Astrocyte of the cerebellum (primary cell): ENCODE data around the gene PIK3C2A.

Experiments used
- DNase-seq: peaks from one replicate; pipeline ENCODE4 v3.0.0-alpha.2; 2011; ENCODE audit warnings: low read depth
- H3K4me3 ChIP-seq: 2 replicates; pipeline ENCODE4 v1.5.1; 2011; ENCODE audit warnings: mild to moderate bottlenecking, low read depth, low read length, moderate library complexity
- in situ Hi-C: cut with HindIII; loops from 2 replicates; pipeline ENCODE4 v1.10.0; 2017; ENCODE audit warnings: low sequenced_read_pairs
- TF ChIP-seq, protein P1 (sequence below): IDR thresholded peaks from 2 replicates; pipeline ENCODE4 v1.5.1; 2012; ENCODE audit warnings: low read length, low read depth, moderate library complexity, mild to moderate bottlenecking; ENCODE audit errors: missing control alignments

PIK3C2A gene, protein sequence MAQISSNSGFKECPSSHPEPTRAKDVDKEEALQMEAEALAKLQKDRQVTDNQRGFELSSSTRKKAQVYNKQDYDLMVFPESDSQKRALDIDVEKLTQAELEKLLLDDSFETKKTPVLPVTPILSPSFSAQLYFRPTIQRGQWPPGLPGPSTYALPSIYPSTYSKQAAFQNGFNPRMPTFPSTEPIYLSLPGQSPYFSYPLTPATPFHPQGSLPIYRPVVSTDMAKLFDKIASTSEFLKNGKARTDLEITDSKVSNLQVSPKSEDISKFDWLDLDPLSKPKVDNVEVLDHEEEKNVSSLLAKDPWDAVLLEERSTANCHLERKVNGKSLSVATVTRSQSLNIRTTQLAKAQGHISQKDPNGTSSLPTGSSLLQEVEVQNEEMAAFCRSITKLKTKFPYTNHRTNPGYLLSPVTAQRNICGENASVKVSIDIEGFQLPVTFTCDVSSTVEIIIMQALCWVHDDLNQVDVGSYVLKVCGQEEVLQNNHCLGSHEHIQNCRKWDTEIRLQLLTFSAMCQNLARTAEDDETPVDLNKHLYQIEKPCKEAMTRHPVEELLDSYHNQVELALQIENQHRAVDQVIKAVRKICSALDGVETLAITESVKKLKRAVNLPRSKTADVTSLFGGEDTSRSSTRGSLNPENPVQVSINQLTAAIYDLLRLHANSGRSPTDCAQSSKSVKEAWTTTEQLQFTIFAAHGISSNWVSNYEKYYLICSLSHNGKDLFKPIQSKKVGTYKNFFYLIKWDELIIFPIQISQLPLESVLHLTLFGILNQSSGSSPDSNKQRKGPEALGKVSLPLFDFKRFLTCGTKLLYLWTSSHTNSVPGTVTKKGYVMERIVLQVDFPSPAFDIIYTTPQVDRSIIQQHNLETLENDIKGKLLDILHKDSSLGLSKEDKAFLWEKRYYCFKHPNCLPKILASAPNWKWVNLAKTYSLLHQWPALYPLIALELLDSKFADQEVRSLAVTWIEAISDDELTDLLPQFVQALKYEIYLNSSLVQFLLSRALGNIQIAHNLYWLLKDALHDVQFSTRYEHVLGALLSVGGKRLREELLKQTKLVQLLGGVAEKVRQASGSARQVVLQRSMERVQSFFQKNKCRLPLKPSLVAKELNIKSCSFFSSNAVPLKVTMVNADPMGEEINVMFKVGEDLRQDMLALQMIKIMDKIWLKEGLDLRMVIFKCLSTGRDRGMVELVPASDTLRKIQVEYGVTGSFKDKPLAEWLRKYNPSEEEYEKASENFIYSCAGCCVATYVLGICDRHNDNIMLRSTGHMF (N-terminal part only)

DNA sequence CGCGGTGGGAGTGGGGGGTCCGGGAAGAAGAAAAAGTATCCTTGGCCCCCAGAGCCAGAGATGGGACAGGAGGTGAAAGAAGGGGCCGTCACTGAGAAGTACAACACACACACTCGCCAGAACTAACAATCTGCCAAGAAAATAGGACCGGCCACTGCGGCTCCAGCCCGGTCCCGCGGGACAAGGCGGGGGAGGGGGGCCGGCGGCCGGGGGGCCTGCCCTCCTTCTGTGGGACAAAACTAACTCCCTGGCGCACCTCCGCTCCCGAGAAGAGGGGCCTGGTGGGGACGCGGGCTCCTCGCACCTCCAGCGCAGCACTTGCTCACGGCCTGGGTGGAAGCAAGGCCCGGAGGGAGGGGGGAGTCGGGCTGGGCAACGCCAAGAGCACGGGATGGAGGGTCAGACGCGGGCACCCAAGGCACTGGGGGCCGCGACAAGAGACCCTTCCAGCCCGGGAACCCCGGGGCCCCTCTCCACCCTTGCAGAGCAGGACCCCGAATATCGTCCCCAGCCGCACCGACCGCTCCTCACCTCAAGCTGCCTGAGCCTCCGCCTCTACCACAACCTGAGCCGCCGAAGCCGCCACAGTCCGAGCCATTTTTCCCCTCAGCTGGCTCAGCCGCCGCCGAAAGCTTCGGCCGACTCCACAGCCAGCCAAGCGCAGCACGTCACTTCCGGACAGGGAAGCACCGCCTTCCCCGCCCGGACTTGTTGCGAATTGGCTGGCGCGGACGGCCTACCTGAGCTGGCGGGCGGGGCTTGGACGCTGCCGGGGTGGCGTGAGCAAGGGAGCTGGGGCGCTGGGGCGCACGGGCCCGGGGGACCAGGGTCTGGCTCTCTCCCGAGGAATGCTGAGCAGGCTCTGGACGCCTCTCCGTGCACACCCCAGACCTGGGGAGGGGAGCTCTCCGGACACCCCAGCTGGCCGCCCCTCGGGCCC is at the start of gene PIK3C2A:
Gene PIK3C2A (minus strand): TSS at position 670 of the 940 bp plus-strand sequence. CDS start 38,245 bp downstream, outside the sequence.
- peak; percentile 86 for DNase-seq

DNA sequence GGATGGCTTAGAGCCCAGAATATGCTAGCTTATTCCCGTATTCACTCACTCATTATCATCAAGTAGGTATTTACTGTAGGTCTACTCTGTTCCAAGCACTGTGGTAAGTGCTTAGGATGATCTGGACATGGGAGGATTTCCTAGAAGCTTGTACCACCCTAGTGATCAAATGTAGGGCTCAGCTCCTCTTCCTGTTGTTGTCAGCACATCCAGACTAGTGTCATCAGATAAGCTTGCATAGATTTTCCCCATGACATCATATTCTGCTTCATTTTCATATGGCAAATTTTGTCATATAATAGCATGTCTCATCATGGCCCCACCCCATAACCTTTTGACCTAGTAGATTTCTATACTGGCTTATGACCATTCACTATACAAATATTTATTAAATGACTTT is 49.4 kb upstream of the PIK3C2A start:
- no peak for DNase-seq
- in situ Hi-C loops, result no loop called here
- TF ChIP-seq, protein P1, sequence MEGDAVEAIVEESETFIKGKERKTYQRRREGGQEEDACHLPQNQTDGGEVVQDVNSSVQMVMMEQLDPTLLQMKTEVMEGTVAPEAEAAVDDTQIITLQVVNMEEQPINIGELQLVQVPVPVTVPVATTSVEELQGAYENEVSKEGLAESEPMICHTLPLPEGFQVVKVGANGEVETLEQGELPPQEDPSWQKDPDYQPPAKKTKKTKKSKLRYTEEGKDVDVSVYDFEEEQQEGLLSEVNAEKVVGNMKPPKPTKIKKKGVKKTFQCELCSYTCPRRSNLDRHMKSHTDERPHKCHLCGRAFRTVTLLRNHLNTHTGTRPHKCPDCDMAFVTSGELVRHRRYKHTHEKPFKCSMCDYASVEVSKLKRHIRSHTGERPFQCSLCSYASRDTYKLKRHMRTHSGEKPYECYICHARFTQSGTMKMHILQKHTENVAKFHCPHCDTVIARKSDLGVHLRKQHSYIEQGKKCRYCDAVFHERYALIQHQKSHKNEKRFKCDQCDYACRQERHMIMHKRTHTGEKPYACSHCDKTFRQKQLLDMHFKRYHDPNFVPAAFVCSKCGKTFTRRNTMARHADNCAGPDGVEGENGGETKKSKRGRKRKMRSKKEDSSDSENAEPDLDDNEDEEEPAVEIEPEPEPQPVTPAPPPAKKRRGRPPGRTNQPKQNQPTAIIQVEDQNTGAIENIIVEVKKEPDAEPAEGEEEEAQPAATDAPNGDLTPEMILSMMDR, result no peak
- H3K4me3 ChIP-seq, result no peak overlapping the region

More for the DNA sequence above, at the start of gene PIK3C2A:
- TF ChIP-seq, protein P1, result no peak
- peak within 1 kb of the TSS; percentile 86 for H3K4me3 ChIP-seq
- in situ Hi-C loops, result no loop called here

DNA sequence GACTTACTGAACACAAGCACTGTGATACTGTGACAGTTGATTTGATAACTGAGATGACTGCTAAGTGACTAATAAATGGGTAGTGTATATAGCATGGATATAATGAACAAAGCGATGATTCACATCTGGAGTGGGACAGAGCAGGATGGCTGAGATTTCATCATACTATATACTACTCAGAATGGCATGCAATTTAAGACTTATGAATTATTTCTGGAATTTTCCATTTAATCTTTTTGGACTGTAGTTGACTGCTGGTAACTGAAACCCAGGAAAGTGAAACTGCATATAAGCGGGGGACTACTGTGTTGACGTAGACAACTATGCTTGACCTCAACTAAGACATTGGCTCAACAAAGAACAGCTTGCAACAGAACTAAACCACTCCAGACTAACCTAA is 48.7 kb upstream of the PIK3C2A start:
- TF ChIP-seq, protein P1, result no peak
- in situ Hi-C loops, result no loop called here
- no peak for DNase-seq
- H3K4me3 ChIP-seq, result no peak overlapping the region

DNA sequence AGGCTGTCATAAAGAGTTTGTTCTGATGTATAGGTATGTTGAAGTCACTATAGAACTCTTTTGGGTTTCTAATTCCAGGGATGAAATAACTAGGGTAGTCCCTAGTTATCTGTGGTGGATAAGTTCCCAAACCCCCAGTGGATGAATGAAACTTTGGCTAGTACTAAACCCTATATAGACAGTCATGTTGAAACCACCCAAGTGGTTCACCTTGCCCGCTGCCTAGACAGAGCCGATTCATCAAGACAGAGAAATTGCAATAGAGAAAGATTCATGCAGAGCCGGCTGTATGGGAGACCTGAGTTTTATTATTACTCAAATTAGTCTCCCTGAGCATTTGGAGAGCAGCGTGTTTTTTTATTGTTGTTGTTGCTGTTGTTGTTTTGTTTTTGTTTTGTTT is 44.9 kb upstream of the PIK3C2A start:
- in situ Hi-C loops, result no loop called here
- H3K4me3 ChIP-seq, result no peak overlapping the region
- TF ChIP-seq, protein P1, result no peak
- no peak for DNase-seq

DNA sequence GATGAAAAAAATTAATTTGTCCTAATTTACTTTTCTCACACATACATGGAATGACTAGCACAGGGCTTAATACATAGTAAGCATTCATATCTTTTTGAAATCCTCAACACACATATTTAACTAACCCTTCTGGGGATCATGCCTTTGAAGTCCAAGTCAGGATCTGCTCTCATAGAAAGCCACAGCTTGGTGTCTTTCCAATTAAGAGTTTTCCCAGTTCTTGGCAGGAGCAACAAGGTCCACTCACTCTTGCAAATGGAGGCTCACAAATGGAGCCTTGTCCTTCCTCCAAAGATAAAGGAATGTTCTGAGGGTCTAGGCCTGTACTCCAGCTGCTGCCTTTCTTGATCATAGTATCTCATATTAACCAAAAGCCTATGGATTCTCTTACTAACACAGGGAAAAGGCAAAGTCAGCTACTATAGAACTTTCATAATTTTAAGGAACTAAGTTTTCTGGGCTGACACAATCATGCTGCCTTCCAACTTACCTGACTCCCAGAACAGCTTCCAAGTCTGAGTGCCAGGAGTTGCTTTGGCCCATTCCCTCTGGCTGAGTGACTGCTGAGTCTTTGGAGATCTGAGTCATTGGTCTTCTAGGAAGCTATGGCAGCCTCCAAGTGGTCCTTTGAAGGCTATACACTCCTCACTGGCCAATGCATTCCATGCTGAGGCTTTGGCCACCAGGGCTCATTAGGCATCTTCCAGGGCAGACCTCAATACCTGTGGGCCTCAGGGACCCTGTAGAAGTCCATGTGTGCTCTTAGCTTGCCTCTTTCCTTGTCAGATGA is 43.0 kb upstream of the PIK3C2A start:
- H3K4me3 ChIP-seq, result no peak overlapping the region
- in situ Hi-C loops, result no loop called here
- TF ChIP-seq, protein P1, result no peak
- DNase-seq, result no peak
